Stimulated activated CD4-positive, alpha-beta T cell treated with anti-CD3 and anti-CD28 coated beads, Interleukin-1b, Interleukin-23, amount 100 ng/mL, for 48 hours (primary cell): ENCODE results near the gene IFI27L1.

Source experiments
- DNase-seq: peaks from one replicate; pipeline ENCODE4 v3.0.0-alpha.2; 2020

IFI27L1 gene, protein sequence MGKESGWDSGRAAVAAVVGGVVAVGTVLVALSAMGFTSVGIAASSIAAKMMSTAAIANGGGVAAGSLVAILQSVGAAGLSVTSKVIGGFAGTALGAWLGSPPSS

DNA sequence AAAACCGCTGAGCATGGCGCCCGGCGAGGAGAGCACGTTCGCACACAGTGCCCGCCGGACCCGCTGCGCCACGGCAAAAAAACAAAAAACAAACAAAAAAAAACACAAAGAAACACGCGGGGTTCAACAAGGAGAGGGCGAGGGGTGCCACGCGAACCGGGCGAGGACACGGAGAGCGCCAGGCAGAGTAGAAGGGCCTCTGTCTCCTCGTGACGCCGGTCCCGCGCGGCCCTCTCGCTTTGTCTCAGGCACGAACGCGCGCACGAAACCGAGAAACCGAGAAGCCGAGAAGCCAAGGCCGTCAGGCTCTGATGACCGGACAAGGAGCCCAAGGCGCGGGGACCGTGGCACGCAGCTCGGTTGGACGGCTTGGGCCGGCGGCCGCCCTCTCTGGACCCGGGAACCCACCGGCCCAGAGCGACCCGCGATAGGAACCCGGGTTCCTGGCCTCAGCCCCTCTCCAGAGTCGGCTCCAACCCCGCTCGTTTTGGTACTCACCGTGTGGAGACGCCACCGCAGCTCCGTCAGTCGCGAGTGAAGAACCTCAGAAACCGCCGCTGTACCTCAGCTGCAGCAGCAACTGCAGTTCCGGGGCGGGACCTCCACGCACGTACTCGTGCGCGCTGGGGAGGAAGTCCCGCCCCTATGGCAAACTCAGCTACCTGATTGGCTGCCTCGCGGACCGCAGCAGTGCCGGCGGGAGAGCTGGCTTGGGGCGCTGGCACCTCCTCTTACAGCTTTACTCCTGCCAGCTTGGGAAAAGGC is at the start of gene IFI27L1, which contains the start of gene DDX24:
IFI27L1 (plus strand) TSS at position 690 of the 765 bp plus-strand sequence. CDS start 15,628 bp downstream, outside the sequence.
DDX24 (minus strand) TSS at position 582 of the 765 bp plus-strand sequence. CDS start 1,460 bp downstream, outside the sequence.
- DNase-seq = peak; percentile 97

DNA sequence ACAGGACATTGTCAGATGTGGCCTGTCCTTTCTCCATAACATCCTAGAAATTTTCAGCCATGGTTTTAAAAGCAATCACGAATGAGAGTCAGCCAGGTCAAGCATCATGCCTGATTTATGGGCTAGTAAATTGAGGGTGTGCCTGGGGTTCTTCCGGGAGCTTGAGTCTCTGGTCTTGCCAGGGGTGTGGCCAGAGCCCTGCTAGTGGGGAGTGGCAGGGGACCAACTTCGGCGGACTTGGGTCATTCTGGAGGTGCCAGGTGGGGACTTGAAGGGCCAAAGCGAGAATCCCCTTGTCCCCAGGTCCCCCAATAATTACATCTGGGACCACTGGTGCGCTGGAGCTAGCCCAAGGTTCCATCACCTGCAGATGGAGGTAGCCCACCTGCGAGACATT is 49.2 kb upstream of the IFI27L1 start:
- DNase-seq = no peak

DNA sequence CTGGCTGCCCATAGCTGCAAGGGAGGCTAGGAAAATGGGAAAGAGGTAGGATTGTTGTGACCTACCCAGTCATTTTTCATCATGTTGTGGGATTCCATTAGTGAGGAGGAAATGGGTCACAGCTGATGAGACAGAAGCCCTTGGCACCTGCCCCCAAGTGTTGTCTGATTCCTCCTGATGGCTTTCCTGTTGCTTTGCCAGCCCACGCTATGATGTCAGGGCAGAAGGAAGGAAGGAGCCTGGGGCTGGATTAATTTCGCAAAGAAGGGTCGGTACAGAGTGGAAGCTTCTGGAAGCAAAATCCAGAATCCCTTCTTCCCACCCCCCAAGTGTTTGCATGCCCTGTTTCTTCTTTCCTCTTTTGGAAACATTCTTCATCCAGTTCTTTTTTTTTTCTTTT is 46.2 kb upstream of the IFI27L1 start:
- no peak for DNase-seq

DNA sequence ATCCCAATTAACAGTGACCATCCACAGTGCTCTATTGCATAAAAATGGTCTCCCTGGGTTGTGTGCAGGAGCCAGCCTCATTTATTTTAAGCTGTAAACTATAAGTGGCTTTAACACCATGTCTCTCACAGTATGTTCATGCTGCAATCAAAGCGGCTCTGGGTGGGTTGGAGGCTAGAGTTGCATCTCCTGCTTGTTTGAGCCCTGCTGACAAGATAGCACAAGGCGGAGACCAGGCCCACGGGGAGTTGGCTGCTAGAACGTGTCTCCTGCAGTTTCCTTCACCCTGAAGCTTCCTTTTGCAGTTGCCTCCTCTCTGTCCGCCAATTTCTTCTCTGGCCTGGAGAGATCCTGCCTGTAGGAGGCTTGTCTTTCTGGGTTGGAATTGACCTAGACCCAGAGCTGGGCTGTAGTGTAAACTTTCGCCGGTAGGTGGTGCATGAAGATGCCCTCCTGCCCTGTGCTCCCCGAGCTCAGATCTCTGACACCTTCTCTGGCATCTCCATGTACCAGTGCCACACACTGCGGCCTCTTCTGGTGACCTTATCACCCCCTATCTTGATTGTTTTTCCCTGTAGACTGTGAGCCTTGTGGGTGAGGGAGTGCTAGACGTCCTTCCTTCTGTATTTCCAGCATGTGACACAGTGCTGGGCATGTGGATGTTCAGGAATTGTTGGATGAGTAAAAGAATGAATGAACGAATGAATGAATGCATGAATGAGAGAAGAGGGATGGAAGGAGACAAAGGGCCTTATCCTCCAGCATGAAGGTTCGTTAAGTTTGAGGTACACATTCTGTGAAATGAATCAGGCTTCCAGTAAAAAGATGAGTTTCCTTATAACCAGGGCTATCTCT is 44.6 kb upstream of the IFI27L1 start:
- peak; percentile 74 for DNase-seq

DNA sequence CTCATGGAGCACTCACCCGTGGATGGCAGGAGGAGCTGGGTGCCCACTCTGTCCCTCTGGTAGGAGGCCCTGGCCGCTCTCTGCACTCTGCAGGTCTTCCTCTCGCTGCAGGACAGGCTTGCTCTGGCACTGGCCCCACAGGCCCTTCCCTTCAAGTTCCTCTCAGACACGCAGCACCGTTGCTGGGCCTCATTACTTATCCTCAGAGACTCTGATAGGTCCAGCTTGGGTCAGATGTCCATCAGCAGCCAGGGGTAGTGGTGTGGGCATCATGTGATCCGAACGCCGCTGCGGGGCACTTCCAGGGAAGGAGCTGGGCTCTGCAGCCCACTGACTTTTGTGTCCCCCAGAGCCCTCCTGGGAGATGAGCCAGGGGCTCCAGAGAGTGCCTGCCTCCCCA is 43.2 kb upstream of the IFI27L1 start:
- DNase-seq = no peak

GRCh38 chr14:94038510-94038909 is 42.6 kb upstream of the IFI27L1 start:
- no peak for DNase-seq

- no peak for DNase-seq
These were observed 42.0 kb upstream of the IFI27L1 start for GRCh38 chr14:94038921-94039629.

DNA sequence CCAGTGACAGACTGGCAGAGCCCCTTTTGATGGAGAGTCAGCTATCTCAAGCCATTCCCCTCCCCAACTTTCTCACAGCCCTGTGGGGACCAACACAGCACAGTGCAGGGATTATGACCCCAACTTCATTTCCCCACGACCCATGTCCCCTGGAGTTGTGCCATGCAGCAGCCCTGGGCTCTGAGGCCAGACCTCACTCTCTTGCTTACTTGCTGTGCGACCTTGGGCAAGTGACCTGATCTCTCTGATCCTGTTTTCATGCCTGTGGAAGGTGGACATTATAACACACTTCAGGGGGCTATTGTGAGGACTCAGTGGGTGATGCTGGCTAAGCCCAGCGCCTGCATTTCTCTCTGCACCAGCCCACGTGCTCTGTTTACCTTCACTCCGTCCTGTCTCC is 40.9 kb upstream of the IFI27L1 start:
- DNase-seq = no peak

DNA sequence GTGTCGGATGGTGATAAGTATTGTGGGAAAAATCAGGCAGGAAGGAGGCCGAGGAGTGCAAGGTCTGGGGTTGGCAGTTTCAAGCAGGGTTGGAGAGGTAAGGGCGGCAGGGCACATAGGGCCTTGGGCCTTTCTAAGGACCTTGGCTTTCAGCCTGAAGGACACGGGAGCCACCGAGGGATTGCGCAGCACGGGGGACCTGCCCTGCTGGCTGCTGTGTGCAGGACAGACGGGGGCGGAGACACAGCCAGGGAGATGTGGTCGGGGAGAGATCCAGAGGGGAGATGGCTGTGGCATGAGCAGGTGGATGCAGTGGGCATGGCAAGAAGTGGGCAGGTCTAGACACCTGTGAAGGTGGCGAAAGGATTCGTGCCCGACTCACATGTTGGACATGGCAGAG is 40.3 kb upstream of the IFI27L1 start:
- DNase-seq = no peak

GRCh38 chr14:94041551-94042346 is 39.4 kb upstream of the IFI27L1 start:
- no peak for DNase-seq

DNA sequence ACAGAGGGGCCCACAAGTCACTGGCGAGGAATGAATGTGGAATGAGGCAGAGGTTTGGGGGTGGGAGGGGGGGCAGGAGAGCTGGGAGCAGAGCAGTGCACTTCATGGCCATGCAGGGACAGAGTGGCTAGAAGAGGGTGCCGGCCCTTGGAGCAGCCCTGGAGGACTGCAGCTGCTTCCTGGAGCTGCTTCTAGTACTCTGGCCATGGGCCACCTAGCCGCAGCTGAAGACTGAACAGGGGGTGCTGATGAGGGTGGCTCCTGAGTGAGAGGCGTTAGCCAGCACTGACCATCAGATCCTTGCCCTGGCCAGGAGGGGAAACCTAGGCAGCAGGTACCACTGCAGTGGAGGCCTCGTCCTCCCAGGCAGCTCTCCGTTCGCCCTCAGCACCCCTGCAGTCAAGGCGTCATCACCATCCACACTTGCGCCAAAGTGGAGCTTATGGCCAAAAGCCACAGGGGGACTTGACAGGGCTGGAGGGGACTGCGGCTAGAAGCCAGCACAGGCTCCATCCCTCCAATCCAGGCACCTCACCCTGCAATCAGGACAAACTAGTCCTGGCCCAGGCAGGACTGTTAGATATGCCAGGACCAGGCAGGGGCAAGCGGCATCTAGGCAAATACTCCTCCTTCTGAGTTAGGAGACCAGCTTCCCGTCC is 38.5 kb upstream of the IFI27L1 start:
- DNase-seq = no peak

- no peak for DNase-seq
These were observed 37.9 kb upstream of the IFI27L1 start for GRCh38 chr14:94043111-94043755.

DNA sequence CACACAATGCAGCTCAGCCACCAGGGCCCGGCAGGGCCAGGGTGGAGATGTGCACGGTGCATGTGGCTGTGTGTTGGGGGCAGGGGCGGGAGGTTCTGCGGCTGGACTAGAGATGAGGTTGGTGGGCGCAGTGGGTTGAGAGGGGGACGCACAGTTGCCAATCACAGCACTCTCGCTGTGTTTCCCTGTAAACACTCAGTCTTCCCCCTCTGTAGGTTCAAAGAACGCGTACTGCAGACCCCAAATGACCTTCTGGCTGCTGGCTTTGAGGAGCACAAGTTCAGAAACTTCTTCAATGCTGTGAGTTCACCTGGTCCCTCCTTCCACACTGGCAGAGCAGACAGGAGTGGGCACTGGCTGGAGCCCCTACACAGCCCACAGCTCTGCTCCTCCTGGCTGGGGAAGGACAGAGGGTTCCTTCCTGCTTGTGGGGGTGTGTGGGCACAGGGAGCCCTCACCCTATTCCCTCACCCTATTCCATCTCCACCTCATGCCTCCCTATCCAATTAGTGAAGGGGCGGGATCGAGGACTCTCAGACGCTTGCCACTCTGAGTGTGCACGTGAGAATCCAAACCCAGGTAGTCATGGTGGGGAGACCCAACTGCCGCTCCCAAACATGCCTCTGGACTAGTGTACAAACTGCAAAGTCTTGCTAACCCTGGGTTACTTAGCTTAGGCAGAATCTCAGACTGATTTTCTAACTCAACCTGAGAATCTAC is 37.2 kb upstream of the IFI27L1 start:
- DNase-seq = no peak

DNA sequence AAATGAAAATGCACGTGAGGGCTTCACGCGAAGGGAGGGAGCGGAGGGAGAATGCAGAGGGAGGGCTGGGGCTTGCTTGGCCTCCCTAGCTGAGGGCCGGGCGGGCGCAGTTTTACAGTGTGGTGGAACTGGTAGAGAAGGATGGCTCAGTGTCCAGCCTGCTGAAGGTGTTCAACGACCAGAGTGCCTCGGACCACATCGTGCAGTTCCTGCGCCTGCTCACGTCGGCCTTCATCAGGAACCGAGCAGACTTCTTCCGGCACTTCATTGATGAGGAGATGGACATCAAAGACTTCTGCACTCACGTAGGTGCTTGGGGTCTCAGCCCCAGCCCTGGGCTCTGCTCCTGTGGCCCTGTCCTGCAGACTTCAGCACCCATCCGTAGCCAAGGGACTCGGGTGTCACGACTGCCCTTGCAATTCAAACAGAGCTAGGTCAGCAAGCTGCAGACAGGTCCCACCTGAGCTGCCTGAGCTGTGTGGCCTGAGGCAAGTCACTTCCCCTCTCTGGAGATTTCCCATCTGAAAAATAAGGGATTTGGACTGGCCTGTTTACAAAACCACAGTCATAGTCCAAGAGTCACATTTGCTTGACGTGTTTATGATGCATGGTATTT is 36.5 kb upstream of the IFI27L1 start:
- DNase-seq = no peak

DNA sequence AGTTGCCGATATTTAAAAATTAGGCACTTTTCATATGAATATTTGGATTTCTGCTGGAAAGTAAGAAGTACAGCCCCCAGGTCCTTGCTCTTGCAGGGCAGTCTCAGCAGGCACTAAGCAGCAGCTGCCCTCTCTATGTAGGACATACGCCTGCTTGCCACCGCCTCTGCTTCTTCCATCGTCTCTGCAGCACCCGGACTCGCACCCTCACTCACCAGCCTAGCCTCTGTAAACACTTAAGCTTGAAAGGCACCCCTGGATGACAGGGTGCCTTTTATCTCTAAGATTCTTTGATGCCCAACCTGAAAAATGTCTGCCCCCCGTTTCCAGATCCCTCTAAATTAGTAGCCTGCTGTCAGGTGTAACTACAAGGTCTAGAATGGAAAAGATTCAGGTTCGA is 36.0 kb upstream of the IFI27L1 start:
- no peak for DNase-seq

GRCh38 chr14:94045563-94046345 is 35.4 kb upstream of the IFI27L1 start:
- DNase-seq = no peak

DNA sequence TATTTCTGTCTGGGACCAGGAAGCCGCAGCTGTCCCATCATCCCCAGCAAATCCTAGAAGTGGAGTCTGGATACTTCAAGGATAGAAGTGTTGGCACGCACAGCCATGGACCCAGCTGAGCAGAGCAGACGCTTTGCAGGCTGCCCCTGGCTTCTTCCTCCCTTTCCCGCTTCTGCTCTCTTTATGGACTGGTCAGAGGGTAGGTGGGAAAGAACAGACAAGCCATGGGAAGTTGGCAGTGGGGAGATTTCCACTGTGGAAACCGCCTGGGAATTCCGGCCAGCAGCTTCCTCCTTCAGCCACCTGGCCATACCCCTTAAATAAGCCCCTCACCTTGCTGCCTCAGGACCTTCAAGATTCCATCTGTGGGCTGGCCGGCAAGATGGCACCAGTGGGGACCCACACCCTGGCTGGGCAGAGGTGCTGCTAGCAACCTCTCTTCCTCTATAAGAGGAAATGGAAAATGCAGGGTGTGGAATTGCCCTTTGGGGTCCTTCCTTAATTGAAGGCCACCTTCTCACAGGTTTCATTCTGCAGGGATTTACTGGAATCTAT is 34.3 kb upstream of the IFI27L1 start:
- no peak for DNase-seq

DNA sequence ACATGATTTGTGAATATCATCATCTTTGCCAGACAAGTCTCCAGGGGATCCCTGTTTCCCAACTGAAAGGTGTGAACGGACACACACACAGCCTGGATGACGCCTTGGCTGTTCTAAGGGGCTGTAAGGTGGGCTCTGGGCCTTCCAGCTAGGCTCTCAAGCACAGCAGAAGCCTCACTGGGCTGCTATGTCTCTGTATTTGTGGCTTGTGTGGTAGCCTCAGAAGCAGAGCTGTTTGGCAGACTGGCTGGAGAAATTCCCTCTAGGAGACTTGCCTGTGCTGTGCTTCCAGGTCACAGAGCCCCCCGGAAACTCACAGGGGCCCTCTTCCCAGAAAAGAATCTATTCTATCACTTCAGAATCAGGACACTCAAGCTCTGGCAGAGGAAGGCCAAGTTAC is 33.5 kb upstream of the IFI27L1 start:
- DNase-seq = no peak
